Nephron (organoid): ENCODE results near the gene MYO15B.

ENCODE experiments used
- H3K27ac Mint-ChIP-seq, 3 experiments: 2 replicates each; pipeline ENCODE4 v1.8.0; 2020; ENCODE audit warnings: mixed read lengths in 3 of 3, mild to moderate bottlenecking in 2 of 3, moderate library complexity in 1 of 3
- H3K27me3 Mint-ChIP-seq: 2 replicates; pipeline ENCODE4 v1.8.0; 2021; ENCODE audit warnings: low read depth, mild to moderate bottlenecking, moderate library complexity, mixed read lengths
- H3K36me3 Mint-ChIP-seq: 2 replicates; pipeline ENCODE4 v1.8.0; 2020; ENCODE audit warnings: low read depth, mixed read lengths
- H3K4me1 Mint-ChIP-seq: 2 replicates; pipeline ENCODE4 v1.8.0; 2020; ENCODE audit warnings: mixed read lengths
- H3K4me3 Mint-ChIP-seq, 3 experiments: 2 replicates each; pipeline ENCODE4 v1.8.0; 2020; ENCODE audit warnings: mild to moderate bottlenecking in 3 of 3, mixed read lengths in 3 of 3, moderate library complexity in 2 of 3
- H3K9me3 Mint-ChIP-seq: 2 replicates; pipeline ENCODE4 v1.8.0; 2020; ENCODE audit warnings: mixed read lengths
- CTCF ChIP-seq, 3 experiments: fragments of 200-600 bp; sonication (generic); IDR thresholded peaks; one replicate each; pipeline ENCODE4 v1.5.0; 2021; ENCODE audit warnings: antibody characterized with exemption in 3 of 3; ENCODE audit not compliant: unreplicated experiment in 3 of 3

MYO15B gene

GRCh38 chr17:75610103-75610984 lies 22.7 kb downstream of the MYO15B start:
- Mint-ChIP-seq H3K4me1 (no peaks in the 10 kb centered on the region), H3K9me3 (no peaks in the 10 kb centered on the region), H3K27ac (no peak overlapping the region), H3K4me3 (no peak overlapping the region), H3K36me3 (no peaks in the 10 kb centered on the region), H3K27me3 (peaks cover 3% of the 10 kb centered on the region)
- no peak for TF ChIP-seq CTCF (IDR thresholded peaks at IDR 0.05; ENCODE audit: unreplicated experiment in 3 of 3)

DNA sequence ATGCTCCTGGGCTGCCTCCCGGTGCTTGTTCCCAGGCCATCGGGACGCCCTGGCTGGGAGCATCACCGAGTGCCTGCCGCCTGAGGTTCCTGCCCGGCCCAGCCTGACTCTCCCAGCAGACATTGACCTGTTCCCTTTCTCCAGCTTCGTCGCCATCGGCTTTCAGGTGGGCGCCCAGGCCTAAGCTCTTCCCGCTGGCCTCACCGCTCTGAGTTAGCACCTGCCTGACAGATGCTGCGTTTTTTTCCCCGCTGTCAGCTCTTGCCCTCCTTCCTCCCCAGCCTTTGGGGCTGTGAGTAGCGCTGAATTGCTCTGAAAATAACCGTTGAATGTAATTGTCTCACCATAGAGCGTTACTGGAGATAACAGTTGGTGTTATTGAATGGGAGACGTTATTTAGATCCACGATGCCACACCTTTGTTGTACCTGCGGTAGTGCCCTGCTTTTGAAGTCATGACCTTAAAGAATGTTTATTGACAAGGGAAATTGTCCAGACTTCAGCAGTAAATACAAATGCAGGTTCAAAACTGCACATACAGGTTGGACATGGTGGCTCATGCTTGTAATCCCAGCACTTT lies 24.3 kb downstream of the MYO15B start:
- Mint-ChIP-seq H3K36me3 (no peaks in the 10 kb centered on the region), H3K4me1 (no peaks in the 10 kb centered on the region), H3K27me3 (peaks cover 3% of the 10 kb centered on the region), H3K4me3 (no peak overlapping the region), H3K27ac (no peak overlapping the region), H3K9me3 (no peaks in the 10 kb centered on the region)
- TF ChIP-seq CTCF (IDR thresholded peaks at IDR 0.05; ENCODE audit: unreplicated experiment in 3 of 3), result no peak

GRCh38 chr17:75612906-75613626 lies 25.5 kb downstream of the MYO15B start:
- no peaks in the 10 kb centered on the region for H3K4me1 Mint-ChIP-seq
- no peak overlapping the region for H3K4me3 Mint-ChIP-seq
- no peaks in the 10 kb centered on the region for H3K36me3 Mint-ChIP-seq
- H3K9me3 Mint-ChIP-seq, result no peaks in the 10 kb centered on the region
- TF ChIP-seq CTCF (IDR thresholded peaks at IDR 0.05; ENCODE audit: unreplicated experiment in 3 of 3), result no peak
- H3K27ac Mint-ChIP-seq, result no peak overlapping the region
- H3K27me3 Mint-ChIP-seq, result peaks cover 3% of the 10 kb centered on the region

- no peaks in the 10 kb centered on the region for H3K4me1 Mint-ChIP-seq
- H3K9me3 Mint-ChIP-seq, result no peaks in the 10 kb centered on the region
- H3K27me3 Mint-ChIP-seq, result peaks cover 3% of the 10 kb centered on the region
- no peak overlapping the region for H3K27ac Mint-ChIP-seq
- H3K4me3 Mint-ChIP-seq, result no peak overlapping the region
- no peaks in the 10 kb centered on the region for H3K36me3 Mint-ChIP-seq
- peak in 2 of 3 experiments; percentile 7 to 8 for TF ChIP-seq CTCF (IDR thresholded peaks at IDR 0.05; ENCODE audit: unreplicated experiment in 3 of 3)
These were observed 26.4 kb downstream of the MYO15B start for GRCh38 chr17:75614006-75614405.

DNA sequence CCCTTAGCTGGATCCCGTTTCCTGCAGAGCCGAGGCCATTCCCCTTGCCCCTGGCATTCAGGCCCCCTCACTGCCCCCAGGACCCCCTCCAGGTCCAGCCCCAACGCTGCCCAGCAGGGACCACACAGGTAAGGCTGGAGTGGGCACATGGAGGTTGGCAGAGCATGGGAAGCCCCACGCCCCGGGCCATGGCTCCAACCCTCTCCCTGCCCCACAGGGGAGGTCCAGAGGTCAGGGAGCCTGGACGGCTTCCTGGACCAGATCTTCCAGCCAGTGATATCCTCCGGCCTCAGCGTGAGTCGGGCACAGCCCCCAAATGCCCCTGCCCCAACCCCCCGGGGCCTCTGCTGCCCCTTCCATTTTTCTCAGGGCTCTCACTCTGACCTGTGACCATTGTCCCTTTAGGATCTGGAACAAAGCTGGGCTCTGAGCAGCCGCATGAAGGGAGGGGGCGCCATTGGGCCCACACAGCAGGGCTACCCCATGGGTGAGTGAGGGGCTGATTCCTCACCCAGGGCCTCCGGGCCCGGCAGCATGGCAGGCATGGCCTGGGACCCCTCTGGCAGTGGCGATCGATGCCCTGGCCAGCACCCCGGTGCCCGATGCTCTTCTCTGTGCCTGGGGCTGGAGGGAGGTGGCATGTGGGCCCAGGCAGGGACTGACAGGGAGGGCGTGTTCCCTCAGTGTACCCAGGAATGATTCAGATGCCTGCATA lies 27.1 kb downstream of the MYO15B start:
- Mint-ChIP-seq H3K27ac (no peak overlapping the region), H3K4me1 (no peaks in the 10 kb centered on the region), H3K36me3 (no peaks in the 10 kb centered on the region), H3K27me3 (peaks cover 3% of the 10 kb centered on the region), H3K9me3 (no peaks in the 10 kb centered on the region), H3K4me3 (no peak overlapping the region)
- TF ChIP-seq CTCF (IDR thresholded peaks at IDR 0.05; ENCODE audit: unreplicated experiment in 3 of 3), result no peak
